HT-29 (cell line): ENCODE results near the gene FUT8. TPM values are rescaled to one million over a fixed set of nuclear protein-coding genes. Genes with fewer than 3 reads are reported as not detected.

ENCODE experiments used
- DNase-seq: peaks from one replicate; pipeline ENCODE4 v3.0.0-alpha.2; 2015; ENCODE audit warnings: low spot score
- total RNA-seq: library from RNA; depleted of rRNA; stranded (reverse); fragments of >200 nt; shearing (Covaris generic); gene quantifications from 2 replicates; pipeline ENCODE4 v1.2.3, GENCODE V29; 2014

FUT8 gene
- total RNA-seq, 1 experiment from 2014 or later, result 2.9 TPM

GRCh38 chr14:65491274-65491673 is 78.7 kb downstream of the FUT8 start:
- DNase-seq, result no peak

GRCh38 chr14:65492266-65492665 is 79.7 kb downstream of the FUT8 start:
- DNase-seq, result no peak

DNA sequence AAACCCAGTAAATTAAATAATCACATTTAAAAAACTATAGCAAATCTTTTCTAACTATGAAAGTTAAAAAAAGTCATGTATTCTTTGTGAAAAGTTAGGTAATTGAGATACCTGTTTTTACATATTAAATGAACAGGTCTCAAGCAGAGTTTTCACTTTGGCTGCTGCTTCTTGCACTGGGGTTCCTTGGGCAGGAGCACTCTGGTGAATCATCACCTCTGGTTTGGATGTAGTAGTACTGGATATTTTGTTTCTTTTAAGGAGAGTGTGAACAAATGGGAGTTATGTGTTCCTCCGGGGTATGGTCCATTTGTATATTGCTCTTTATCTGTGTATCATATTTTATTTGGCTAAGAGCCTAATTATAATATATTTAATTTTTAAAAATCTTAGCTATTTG is 82.7 kb downstream of the FUT8 start:
- no peak for DNase-seq

DNA sequence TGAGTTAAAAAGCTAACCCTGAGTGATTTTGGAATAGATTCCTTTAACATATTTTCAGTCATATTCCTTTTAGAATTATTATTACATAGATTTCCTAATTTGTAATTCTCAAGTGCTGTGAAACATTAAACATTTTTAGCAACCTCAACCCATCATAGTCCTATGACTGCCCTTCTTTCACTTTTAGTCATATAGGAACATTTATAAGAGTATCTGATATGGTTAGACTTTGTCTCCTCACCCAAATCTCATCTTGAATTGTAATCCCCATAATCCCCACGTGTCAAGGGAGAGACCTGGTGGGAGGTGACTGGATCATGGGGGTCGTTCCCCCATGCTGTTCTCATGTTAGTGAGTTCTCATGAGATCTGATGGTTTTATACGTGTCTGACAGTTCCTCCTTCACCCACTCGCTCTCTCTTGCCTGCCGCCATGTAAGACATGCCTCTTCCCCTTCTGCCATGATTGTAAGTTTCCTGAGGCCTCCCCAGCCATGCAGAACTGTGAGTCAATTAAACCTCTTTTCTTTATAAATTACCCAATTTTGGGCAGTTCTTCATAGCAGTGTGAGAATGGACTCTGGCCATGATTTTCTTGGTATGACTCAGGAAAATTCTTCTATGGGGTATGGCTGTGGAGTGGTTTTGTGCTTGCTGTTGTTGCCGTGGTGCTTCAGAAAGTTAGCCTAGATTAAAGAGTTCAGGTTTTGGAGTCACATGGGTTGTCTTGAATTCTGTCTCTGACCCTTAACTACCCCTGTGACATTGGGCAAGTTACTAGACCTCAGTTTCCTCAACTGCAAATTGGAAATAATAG is 83.9 kb downstream of the FUT8 start:
- DNase-seq, result no peak

DNA sequence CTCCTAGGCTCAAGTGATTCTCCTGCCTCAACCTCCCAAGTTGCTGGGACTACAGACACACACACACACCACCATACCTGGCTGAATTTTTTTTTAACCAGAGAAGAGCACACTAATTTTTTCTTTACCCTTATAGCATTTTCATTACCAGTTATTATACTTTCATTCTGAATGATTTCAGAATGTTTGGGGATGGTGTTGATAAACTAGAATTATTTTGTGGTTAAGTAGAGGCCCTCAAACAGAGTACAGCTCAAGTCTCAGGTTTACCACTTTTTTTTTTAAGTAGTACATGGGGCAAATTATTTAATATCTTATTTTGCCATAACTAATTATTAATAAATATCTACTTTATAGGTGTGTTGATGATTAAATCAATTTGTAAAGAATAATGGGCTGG is 86.6 kb downstream of the FUT8 start:
- no peak for DNase-seq

GRCh38 chr14:65500075-65500474 is 87.5 kb downstream of the FUT8 start:
- no peak for DNase-seq

- no peak for DNase-seq
These were observed 88.8 kb downstream of the FUT8 start for GRCh38 chr14:65501328-65501727.

DNA sequence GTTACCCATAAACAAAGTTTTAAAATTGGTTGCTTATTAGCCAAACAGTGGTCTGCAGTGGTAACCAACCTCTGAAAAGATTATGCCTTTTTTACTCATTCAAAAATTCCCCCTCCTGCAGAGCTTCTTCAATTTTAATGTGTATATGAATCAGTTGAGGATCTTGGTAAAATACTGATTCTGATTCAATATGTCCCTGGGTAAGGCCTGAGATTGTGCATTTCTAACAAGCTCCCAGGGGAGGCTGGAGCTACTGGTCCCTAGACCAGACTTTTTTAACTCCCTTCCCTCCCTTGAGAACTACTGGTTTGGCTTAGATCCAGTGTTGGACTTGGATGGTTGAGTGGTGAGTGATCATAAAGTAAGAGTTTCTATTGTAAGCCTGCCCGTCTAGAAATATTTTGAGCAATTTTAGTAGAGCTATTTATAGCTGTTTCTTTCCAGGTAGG is 90.2 kb downstream of the FUT8 start:
- no peak for DNase-seq

- no peak for DNase-seq
These were observed 91.2 kb downstream of the FUT8 start for GRCh38 chr14:65503771-65504170.

DNA sequence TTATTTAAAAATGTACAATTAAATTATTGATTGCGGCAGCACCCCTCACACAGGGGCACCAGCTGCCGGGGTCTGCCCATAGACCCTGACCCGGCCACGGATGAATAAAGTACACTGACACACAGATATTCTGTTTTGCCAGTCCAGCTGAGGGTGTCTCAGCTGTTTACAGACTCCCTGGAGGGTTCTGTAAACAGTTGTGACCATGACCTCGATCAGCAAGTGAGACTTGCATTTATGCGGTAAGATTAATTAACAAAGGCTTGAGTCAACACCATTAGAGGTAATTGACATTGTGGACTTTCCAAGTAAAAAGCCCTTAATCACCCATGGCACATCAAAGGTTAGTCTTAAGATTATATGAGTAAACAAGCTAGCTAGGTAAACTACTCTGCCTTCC is 94.3 kb downstream of the FUT8 start:
- DNase-seq, result no peak

DNA sequence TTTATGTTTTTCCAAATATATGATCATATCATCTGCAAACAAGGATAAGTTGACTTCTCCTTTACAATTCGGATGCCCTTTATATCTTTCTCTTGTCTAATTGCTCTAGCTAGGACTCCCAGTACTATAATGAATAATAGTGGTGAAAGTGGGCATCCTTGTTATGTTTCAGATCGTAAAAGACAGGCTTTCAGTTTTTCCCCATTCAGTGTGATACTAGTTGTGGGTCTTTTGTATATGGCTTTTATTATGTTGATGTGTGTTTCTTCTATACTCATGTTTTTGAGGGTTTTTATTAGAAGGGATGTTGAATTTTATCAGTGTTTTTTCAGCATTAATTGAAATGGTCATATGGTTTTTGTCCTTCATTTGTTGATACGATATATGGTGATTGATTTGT is 97.3 kb downstream of the FUT8 start:
- no peak for DNase-seq

GRCh38 chr14:65513671-65514070 is 101.1 kb downstream of the FUT8 start:
- DNase-seq, result no peak

GRCh38 chr14:65517635-65518542 is 105.4 kb downstream of the FUT8 start:
- no peak for DNase-seq

GRCh38 chr14:65528069-65528468 is 115.5 kb downstream of the FUT8 start:
- DNase-seq, result no peak

GRCh38 chr14:65531148-65531547 is 118.6 kb downstream of the FUT8 start:
- DNase-seq, result no peak

- no peak for DNase-seq
These were observed 121.3 kb downstream of the FUT8 start for GRCh38 chr14:65533736-65534404.

- DNase-seq, result no peak
These were observed 124.4 kb downstream of the FUT8 start for GRCh38 chr14:65536781-65537423.

- no peak for DNase-seq
These were observed 136.3 kb downstream of the FUT8 start for GRCh38 chr14:65548878-65549277.

- DNase-seq, result no peak
These were observed 136.9 kb downstream of the FUT8 start for GRCh38 chr14:65549429-65549828.

DNA sequence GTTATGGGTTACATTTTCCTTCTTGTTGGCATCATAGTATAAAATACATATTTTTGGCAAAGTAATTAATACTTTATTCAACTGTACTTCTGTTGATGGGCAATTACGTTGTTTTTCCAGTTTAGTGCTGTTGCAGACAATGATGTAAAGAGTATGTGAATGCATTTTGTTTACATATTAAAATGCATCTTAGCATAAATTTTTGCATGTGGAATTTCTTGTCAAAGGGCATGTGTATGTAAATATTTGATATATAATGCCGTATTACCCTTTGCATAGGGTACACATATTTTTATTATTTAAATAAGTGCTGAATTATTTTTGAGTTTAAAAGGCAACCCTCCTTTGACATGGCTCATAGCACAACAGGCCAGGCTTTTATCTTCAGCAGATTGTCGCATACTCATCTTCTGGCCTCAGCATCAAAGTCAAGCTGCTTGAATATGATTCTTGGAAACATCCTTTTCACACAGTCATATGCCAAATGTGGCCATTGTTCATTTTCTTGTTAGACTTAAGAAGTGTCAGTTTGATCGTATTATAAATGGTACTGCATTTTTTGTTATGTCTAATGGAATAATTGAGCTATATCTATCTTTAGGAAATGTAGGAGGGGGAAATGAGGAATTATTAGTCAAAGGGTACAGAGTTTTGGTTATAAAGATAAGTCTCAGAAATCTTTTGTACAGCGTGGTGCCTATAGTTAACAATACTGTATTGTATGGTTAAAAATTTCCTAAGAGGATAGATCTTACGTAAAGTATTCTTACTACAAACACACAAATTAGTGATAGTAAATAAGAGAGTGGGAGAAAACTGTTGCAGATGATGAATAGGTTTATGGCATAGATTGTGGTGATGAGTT is 138.5 kb downstream of the FUT8 start:
- DNase-seq, result no peak

GRCh38 chr14:65552724-65553123 is 140.2 kb downstream of the FUT8 start:
- DNase-seq, result no peak
